Stimulated activated CD8-positive, alpha-beta memory T cell treated with anti-CD3 and anti-CD28 coated beads, Interleukin-15, amount 100 ng/mL, for 24 hours (primary cell): Measurements from ENCODE around the gene SLC47A2.
"Not testable (repeated sequence)": the region's sequence is repeated elsewhere in the genome, so short reads cannot be mapped to it uniquely, and the experiment has no call there.

Experiments used
- DNase-seq: peaks from one replicate; pipeline ENCODE4 v3.0.0-alpha.2; 2020; ENCODE audit warnings: low read depth

The SLC47A2 gene

GRCh38 chr17:19706791-19707727 lies 9.3 kb downstream of the SLC47A2 start:
- no peak for DNase-seq

GRCh38 chr17:19705771-19706770 lies 10.3 kb downstream of the SLC47A2 start:
- no peak for DNase-seq

- no peak for DNase-seq
These were observed 11.2 kb downstream of the SLC47A2 start for GRCh38 chr17:19705201-19705600.

GRCh38 chr17:19703828-19704613 lies 12.4 kb downstream of the SLC47A2 start:
- no peak for DNase-seq

- no peak for DNase-seq
These were observed 13.1 kb downstream of the SLC47A2 start for GRCh38 chr17:19703106-19703827.

- DNase-seq, result no peak
These were observed 14.2 kb downstream of the SLC47A2 start for GRCh38 chr17:19702217-19702641.

GRCh38 chr17:19686400-19687090 lies 29.8 kb downstream of the SLC47A2 start:
- DNase-seq, result no peak

- not testable (repeated sequence) for DNase-seq
These were observed 31.3 kb downstream of the SLC47A2 start for GRCh38 chr17:19684909-19685580.

- DNase-seq, result no peak
These were observed 33.3 kb downstream of the SLC47A2 start for GRCh38 chr17:19683117-19683516.

- DNase-seq, result no peak
These were observed 37.6 kb downstream of the SLC47A2 start for GRCh38 chr17:19678581-19679453.

GRCh38 chr17:19677736-19678379 lies 38.5 kb downstream of the SLC47A2 start:
- no peak for DNase-seq

- no peak for DNase-seq
These were observed 39.5 kb downstream of the SLC47A2 start for GRCh38 chr17:19676896-19677295.

- DNase-seq, result no peak
These were observed 42.8 kb downstream of the SLC47A2 start for GRCh38 chr17:19673623-19674022.

- no peak for DNase-seq
These were observed 44.2 kb downstream of the SLC47A2 start for GRCh38 chr17:19672009-19672750.

GRCh38 chr17:19671433-19671832 lies 45.0 kb downstream of the SLC47A2 start:
- DNase-seq, result no peak

- no peak for DNase-seq
These were observed 45.5 kb downstream of the SLC47A2 start for GRCh38 chr17:19670908-19671307.

GRCh38 chr17:19669680-19670079 lies 46.7 kb downstream of the SLC47A2 start:
- DNase-seq, result not testable (repeated sequence)

- DNase-seq, result no peak
These were observed 51.6 kb downstream of the SLC47A2 start for GRCh38 chr17:19664821-19665181.
